ENCODE measurements around the gene TEX26.
"Not testable (repeated sequence)": the region's sequence is repeated elsewhere in the genome, so short reads cannot be mapped to it uniquely, and the experiment has no call there.

TEX26 gene

GRCh38 chr13:30918662-30919405, 13.6 kb upstream of the TEX26 start:
- DNase-seq (ENCODE audit: low read depth in 2 of 2, low spot score in 1 of 2): no peak

GRCh38 chr13:30920162-30920909, 12.1 kb upstream of the TEX26 start:
- DNase-seq (ENCODE audit: low read depth in 2 of 2, low spot score in 1 of 2): no peak

- no peak for DNase-seq (ENCODE audit: low read depth in 2 of 2, low spot score in 1 of 2)
These were observed 9.0 kb upstream of the TEX26 start for GRCh38 chr13:30923418-30923817.

- no peak for DNase-seq (ENCODE audit: low read depth in 2 of 2, low spot score in 1 of 2)
These were observed 7.7 kb upstream of the TEX26 start for GRCh38 chr13:30924721-30925120.

- DNase-seq (ENCODE audit: low read depth in 2 of 2, low spot score in 1 of 2): no peak
These were observed 7.0 kb upstream of the TEX26 start for GRCh38 chr13:30925429-30925828.

GRCh38 chr13:30926781-30927180, 5.7 kb upstream of the TEX26 start:
- DNase-seq (ENCODE audit: low read depth in 2 of 2, low spot score in 1 of 2): no peak

GRCh38 chr13:30927188-30927587, 5.3 kb upstream of the TEX26 start:
- not testable (repeated sequence) for DNase-seq (ENCODE audit: low read depth in 2 of 2, low spot score in 1 of 2)

- no peak for DNase-seq (ENCODE audit: low read depth in 2 of 2, low spot score in 1 of 2)
These were observed 4.9 kb upstream of the TEX26 start for GRCh38 chr13:30927595-30927994.

GRCh38 chr13:30928978-30929377, 3.5 kb upstream of the TEX26 start:
- DNase-seq (ENCODE audit: low read depth in 2 of 2, low spot score in 1 of 2): no peak

- DNase-seq (ENCODE audit: low read depth in 2 of 2, low spot score in 1 of 2): no peak
These were observed 856 bp downstream of the TEX26 start for GRCh38 chr13:30933354-30933670.

GRCh38 chr13:30934381-30934780, 1.9 kb downstream of the TEX26 start:
- no peak for DNase-seq (ENCODE audit: low read depth in 2 of 2, low spot score in 1 of 2)

- no peak for DNase-seq (ENCODE audit: low read depth in 2 of 2, low spot score in 1 of 2)
These were observed 2.3 kb downstream of the TEX26 start for GRCh38 chr13:30934803-30935202.

GRCh38 chr13:30936971-30937370, 4.5 kb downstream of the TEX26 start:
- no peak for DNase-seq (ENCODE audit: low read depth in 2 of 2, low spot score in 1 of 2)

GRCh38 chr13:30943881-30944280, 11.4 kb downstream of the TEX26 start:
- DNase-seq (ENCODE audit: low read depth in 2 of 2, low spot score in 1 of 2): no peak

GRCh38 chr13:30957258-30957943, 24.9 kb downstream of the TEX26 start:
- DNase-seq (ENCODE audit: low read depth in 2 of 2, low spot score in 1 of 2): no peak

- DNase-seq (ENCODE audit: low read depth in 2 of 2, low spot score in 1 of 2): no peak
These were observed 27.2 kb downstream of the TEX26 start for GRCh38 chr13:30959678-30960077.

- DNase-seq (ENCODE audit: low read depth in 2 of 2, low spot score in 1 of 2): no peak
These were observed 31.3 kb downstream of the TEX26 start for GRCh38 chr13:30963791-30964190.

- DNase-seq (ENCODE audit: low read depth in 2 of 2, low spot score in 1 of 2): no peak
These were observed 32.9 kb downstream of the TEX26 start for GRCh38 chr13:30965380-30965779.

- no peak for DNase-seq (ENCODE audit: low read depth in 2 of 2, low spot score in 1 of 2)
These were observed 33.6 kb downstream of the TEX26 start for GRCh38 chr13:30966101-30966500.

GRCh38 chr13:30968846-30969245, 36.4 kb downstream of the TEX26 start:
- no peak for DNase-seq (ENCODE audit: low read depth in 2 of 2, low spot score in 1 of 2)

GRCh38 chr13:30971575-30971974, 39.1 kb downstream of the TEX26 start:
- DNase-seq (ENCODE audit: low read depth in 2 of 2, low spot score in 1 of 2): no peak

- no peak for DNase-seq (ENCODE audit: low read depth in 2 of 2, low spot score in 1 of 2)
These were observed 40.5 kb downstream of the TEX26 start for GRCh38 chr13:30972888-30973377.

Data from stimulated activated CD8-positive, alpha-beta memory T cell treated with anti-CD3 and anti-CD28 coated beads, Interleukin-4, amount 100 ng/mL, for 1 hour (primary cell).